Measurements from ENCODE around the gene CAMTA1.

CAMTA1 gene

GRCh38 chr1:7290971-7291970 is 506.0 kb downstream of the CAMTA1 start:
- 88% methylated on average over 14 of the region's 14 CpGs for WGBS
- no peak overlapping the region for H3K4me3 ChIP-seq (ENCODE audit: low read length)
- H3K27ac ChIP-seq (ENCODE audit: low read depth, low read length) = no peak overlapping the region

DNA sequence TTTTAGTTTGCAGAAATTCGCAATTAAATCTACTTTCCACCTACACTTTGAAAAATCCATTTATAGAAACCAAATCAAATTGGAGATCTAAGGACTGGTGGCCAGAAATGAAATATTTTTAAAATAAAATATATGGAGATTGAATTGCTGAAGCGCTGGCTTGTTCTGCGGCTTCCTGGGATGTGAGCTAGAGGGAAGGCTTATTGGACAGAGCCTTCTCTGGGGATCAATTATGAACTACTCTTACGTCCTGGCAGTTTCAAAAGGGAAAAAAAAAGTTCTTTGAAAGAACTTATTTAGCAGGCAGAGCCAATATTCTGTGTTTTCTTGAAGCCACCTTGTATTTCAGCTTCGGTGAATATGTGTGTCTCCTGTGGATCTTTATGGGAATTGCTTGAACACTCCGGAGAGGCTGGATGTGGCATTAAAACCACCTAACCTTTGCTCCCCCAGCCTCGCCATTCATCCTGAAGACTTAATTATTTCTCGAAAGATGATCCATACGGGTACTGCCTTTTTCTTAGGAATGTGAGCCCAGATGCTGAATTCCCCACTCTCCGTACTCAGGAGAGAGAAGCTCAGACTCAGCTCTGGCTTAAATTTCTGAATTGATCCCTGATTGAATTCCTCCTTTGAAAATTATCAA is 506.9 kb downstream of the CAMTA1 start:
- H3K27ac ChIP-seq (ENCODE audit: low read depth, low read length) = no peak overlapping the region
- peaks cover 10% of the 10 kb centered on the region for H3K4me1 ChIP-seq (ENCODE audit: insufficient read depth, low read length)
- no peaks in the 10 kb centered on the region for H3K27me3 ChIP-seq (ENCODE audit: insufficient read depth, low read length)
- H3K9ac ChIP-seq (ENCODE audit: low read depth, low read length) = no peak overlapping the region
- H3K4me3 ChIP-seq (ENCODE audit: low read length) = no peak overlapping the region
- no peaks in the 10 kb centered on the region for H3K36me3 ChIP-seq (ENCODE audit: insufficient read depth, low read length)
- no peaks in the 10 kb centered on the region for H3K9me3 ChIP-seq (ENCODE audit: insufficient read depth, low read depth, low read length)
- 93% methylated on average over 9 of the region's 10 CpGs for WGBS

More at GRCh38 chr1:7290971-7291970, 506.0 kb downstream of the CAMTA1 start:
- H3K9ac ChIP-seq (ENCODE audit: low read depth, low read length) = no peak overlapping the region
- no peaks in the 10 kb centered on the region for H3K9me3 ChIP-seq (ENCODE audit: insufficient read depth, low read depth, low read length)
- H3K27me3 ChIP-seq (ENCODE audit: insufficient read depth, low read length) = no peaks in the 10 kb centered on the region
- no peaks in the 10 kb centered on the region for H3K36me3 ChIP-seq (ENCODE audit: insufficient read depth, low read length)
- H3K4me1 ChIP-seq (ENCODE audit: insufficient read depth, low read length) = peaks cover 10% of the 10 kb centered on the region

GRCh38 chr1:7292714-7293419 is 507.6 kb downstream of the CAMTA1 start:
- 92% methylated on average over 17 of the region's 17 CpGs for WGBS
- Histone ChIP-seq H3K36me3 (ENCODE audit: insufficient read depth, low read length) (no peaks in the 10 kb centered on the region), H3K4me3 (ENCODE audit: low read length) (no peak overlapping the region), H3K27me3 (ENCODE audit: insufficient read depth, low read length) (no peaks in the 10 kb centered on the region), H3K27ac (ENCODE audit: low read depth, low read length) (no peak overlapping the region), H3K9me3 (ENCODE audit: insufficient read depth, low read depth, low read length) (no peaks in the 10 kb centered on the region), H3K4me1 (ENCODE audit: insufficient read depth, low read length) (peaks cover 16% of the 10 kb centered on the region), H3K9ac (ENCODE audit: low read depth, low read length) (no peak overlapping the region)

- Histone ChIP-seq H3K4me1 (ENCODE audit: insufficient read depth, low read length) (peaks cover 27% of the 10 kb centered on the region), H3K9ac (ENCODE audit: low read depth, low read length) (no peak overlapping the region), H3K27me3 (ENCODE audit: insufficient read depth, low read length) (no peaks in the 10 kb centered on the region), H3K4me3 (ENCODE audit: low read length) (no peak overlapping the region), H3K9me3 (ENCODE audit: insufficient read depth, low read depth, low read length) (no peaks in the 10 kb centered on the region), H3K27ac (ENCODE audit: low read depth, low read length) (no peak overlapping the region), H3K36me3 (ENCODE audit: insufficient read depth, low read length) (no peaks in the 10 kb centered on the region)
- 75% methylated on average over 16 of the region's 16 CpGs for WGBS
Observed at GRCh38 chr1:7293702-7294629, 508.7 kb downstream of the CAMTA1 start.

DNA sequence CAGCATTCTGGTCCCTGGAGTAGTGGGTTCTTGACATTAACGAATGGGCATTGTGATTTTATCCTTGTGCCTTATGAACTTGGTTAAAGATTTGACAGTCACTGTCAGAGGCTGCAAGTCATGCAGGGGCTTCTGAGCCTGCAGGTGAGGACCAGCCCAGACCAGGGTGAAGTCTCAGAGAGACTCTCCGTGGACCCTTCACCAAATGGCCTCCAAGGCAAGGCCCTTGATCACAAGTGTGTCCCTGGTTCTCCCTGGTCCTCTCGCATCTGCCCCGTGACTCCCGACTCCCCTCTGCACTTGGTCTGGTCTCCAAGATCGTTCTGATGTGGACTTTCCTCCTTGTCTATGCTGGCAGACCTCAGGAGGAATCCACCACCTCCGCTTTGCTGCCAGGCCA is 509.4 kb downstream of the CAMTA1 start:
- H3K27ac ChIP-seq (ENCODE audit: low read depth, low read length) = no peak overlapping the region
- H3K4me1 ChIP-seq (ENCODE audit: insufficient read depth, low read length) = peaks cover 34% of the 10 kb centered on the region
- no peak overlapping the region for H3K9ac ChIP-seq (ENCODE audit: low read depth, low read length)
- H3K36me3 ChIP-seq (ENCODE audit: insufficient read depth, low read length) = no peaks in the 10 kb centered on the region
- 91% methylated on average over 7 of the region's 7 CpGs for WGBS
- H3K9me3 ChIP-seq (ENCODE audit: insufficient read depth, low read depth, low read length) = no peaks in the 10 kb centered on the region
- no peaks in the 10 kb centered on the region for H3K27me3 ChIP-seq (ENCODE audit: insufficient read depth, low read length)
- H3K4me3 ChIP-seq (ENCODE audit: low read length) = no peak overlapping the region

DNA sequence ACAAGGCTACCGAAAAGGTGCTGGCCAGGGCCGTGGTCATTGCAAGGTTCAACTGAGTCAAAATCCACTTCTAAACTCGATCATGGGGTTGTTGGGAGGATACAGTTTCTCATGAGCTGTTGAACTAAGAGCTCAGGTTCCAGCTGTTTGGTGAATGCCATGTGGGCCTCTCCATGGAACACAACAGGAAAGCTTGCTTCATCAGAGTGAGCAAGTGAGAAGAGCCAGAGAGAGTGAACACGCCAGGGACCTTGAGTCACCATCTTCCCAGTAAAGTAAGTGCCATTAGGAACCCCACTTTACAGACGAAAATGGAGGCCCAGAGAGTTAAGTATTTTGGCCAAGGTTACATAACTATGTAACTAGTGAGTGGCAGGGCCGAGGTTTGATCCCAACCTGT is 510.7 kb downstream of the CAMTA1 start:
- H3K4me1 ChIP-seq (ENCODE audit: insufficient read depth, low read length) = peaks cover 39% of the 10 kb centered on the region
- H3K9ac ChIP-seq (ENCODE audit: low read depth, low read length) = no peak overlapping the region
- 96% methylated on average over 6 of the region's 6 CpGs for WGBS
- no peaks in the 10 kb centered on the region for H3K36me3 ChIP-seq (ENCODE audit: insufficient read depth, low read length)
- no peak overlapping the region for H3K27ac ChIP-seq (ENCODE audit: low read depth, low read length)
- H3K9me3 ChIP-seq (ENCODE audit: insufficient read depth, low read depth, low read length) = no peaks in the 10 kb centered on the region
- H3K27me3 ChIP-seq (ENCODE audit: insufficient read depth, low read length) = no peaks in the 10 kb centered on the region
- no peak overlapping the region for H3K4me3 ChIP-seq (ENCODE audit: low read length)

DNA sequence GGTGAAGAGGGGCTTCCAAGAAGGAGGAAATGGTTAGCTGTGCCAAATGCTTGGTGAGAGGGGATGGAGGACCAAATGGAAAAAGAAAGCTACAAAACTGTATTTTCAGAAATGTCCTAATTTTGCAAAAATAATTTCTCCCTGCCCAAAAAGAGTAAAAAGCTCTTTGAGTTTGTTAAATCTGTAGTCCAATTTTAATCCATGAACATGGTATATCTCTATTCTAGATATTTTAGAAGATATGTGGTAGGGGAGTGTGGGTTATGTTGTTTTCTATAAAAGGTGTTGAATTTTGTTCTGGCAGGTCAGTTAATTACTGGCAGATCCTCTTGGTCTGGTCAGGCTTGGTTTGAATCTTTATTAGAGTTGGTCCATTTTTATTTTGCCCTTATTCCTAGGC is 511.7 kb downstream of the CAMTA1 start:
- H3K4me1 ChIP-seq (ENCODE audit: insufficient read depth, low read length) = peaks cover 42% of the 10 kb centered on the region
- H3K27ac ChIP-seq (ENCODE audit: low read depth, low read length) = peak overlapping the region; percentile 91; the same call in 1 of the 2 replicates
- H3K27me3 ChIP-seq (ENCODE audit: insufficient read depth, low read length) = no peaks in the 10 kb centered on the region

GRCh38 chr1:7298145-7298544 is 512.9 kb downstream of the CAMTA1 start:
- Histone ChIP-seq H3K27ac (ENCODE audit: low read depth, low read length) (peak overlapping the region; percentile 91), H3K9me3 (ENCODE audit: insufficient read depth, low read depth, low read length) (no peaks in the 10 kb centered on the region), H3K36me3 (ENCODE audit: insufficient read depth, low read length) (no peaks in the 10 kb centered on the region), H3K27me3 (ENCODE audit: insufficient read depth, low read length) (no peaks in the 10 kb centered on the region), H3K4me1 (ENCODE audit: insufficient read depth, low read length) (peaks cover 42% of the 10 kb centered on the region), H3K4me3 (ENCODE audit: low read length) (no peak overlapping the region), H3K9ac (ENCODE audit: low read depth, low read length) (peak overlapping the region; percentile 4; the same call in 1 of the 2 replicates)
- WGBS = 12% methylated on average over 4 of the region's 4 CpGs

More for the DNA sequence above, 511.7 kb downstream of the CAMTA1 start:
- no peak overlapping the region for H3K4me3 ChIP-seq (ENCODE audit: low read length)
- no peaks in the 10 kb centered on the region for H3K9me3 ChIP-seq (ENCODE audit: insufficient read depth, low read depth, low read length)
- H3K36me3 ChIP-seq (ENCODE audit: insufficient read depth, low read length) = no peaks in the 10 kb centered on the region
- H3K9ac ChIP-seq (ENCODE audit: low read depth, low read length) = no peak overlapping the region

- peaks cover 42% of the 10 kb centered on the region for H3K4me1 ChIP-seq (ENCODE audit: insufficient read depth, low read length)
- H3K9me3 ChIP-seq (ENCODE audit: insufficient read depth, low read depth, low read length) = no peaks in the 10 kb centered on the region
- no peaks in the 10 kb centered on the region for H3K36me3 ChIP-seq (ENCODE audit: insufficient read depth, low read length)
- H3K27ac ChIP-seq (ENCODE audit: low read depth, low read length) = peak overlapping the region; percentile 91
- no peaks in the 10 kb centered on the region for H3K27me3 ChIP-seq (ENCODE audit: insufficient read depth, low read length)
- WGBS = 34% methylated on average over 4 of the region's 4 CpGs
- H3K9ac ChIP-seq (ENCODE audit: low read depth, low read length) = peak overlapping the region; percentile 4; the same call in 1 of the 2 replicates
- no peak overlapping the region; the same call in 1 of the 2 replicates for H3K4me3 ChIP-seq (ENCODE audit: low read length)
Observed at GRCh38 chr1:7298749-7299151, 513.5 kb downstream of the CAMTA1 start.

- Histone ChIP-seq H3K4me1 (ENCODE audit: insufficient read depth, low read length) (peaks cover 42% of the 10 kb centered on the region), H3K36me3 (ENCODE audit: insufficient read depth, low read length) (no peaks in the 10 kb centered on the region), H3K27me3 (ENCODE audit: insufficient read depth, low read length) (no peaks in the 10 kb centered on the region), H3K9ac (ENCODE audit: low read depth, low read length) (peak overlapping the region; percentile 39; the same call in 1 of the 2 replicates), H3K9me3 (ENCODE audit: insufficient read depth, low read depth, low read length) (no peaks in the 10 kb centered on the region), H3K4me3 (ENCODE audit: low read length) (no peak overlapping the region; the same call in 1 of the 2 replicates), H3K27ac (ENCODE audit: low read depth, low read length) (peak overlapping the region; percentile 91)
- WGBS = 28% methylated on average over 8 of the region's 8 CpGs
Observed at GRCh38 chr1:7299329-7299799, 514.1 kb downstream of the CAMTA1 start.
